IMR-90 (cell line): Measurements from ENCODE around the gene NFKB1. TPM values are rescaled to one million over a fixed set of nuclear protein-coding genes. Genes with fewer than 3 reads are reported as not detected.
"Not testable (repeated sequence)": the region's sequence is repeated elsewhere in the genome, so short reads cannot be mapped to it uniquely, and the experiment has no call there.

Experiments
- ATAC-seq: fragments of 200-7000 bp; cut with Tn5 transposase; 2 replicates; pipeline ENCODE4 v1.9.1; 2020; ENCODE audit warnings: low read depth, mild to moderate bottlenecking, moderate library complexity
- BruUV-seq: library from RNA; stranded (reverse); fragments of 400-500 nt; replicated peaks from 2 replicates; lab custom pipeline; 2021; lab: Mats Ljungman, UMichigan
- CTCF ChIA-PET: fragments of 300-600 bp; formaldehyde crosslinking; extraction: SDS; loops from one replicate; lab custom pipeline; 2021; ENCODE audit warnings: antibody characterized with exemption; lab: Yijun Ruan, JAX
- POLR2A ChIA-PET: fragments of 300-600 bp; sonication (Branson Sonifier 250); formaldehyde crosslinking; loops from one replicate; lab custom pipeline; 2022; ENCODE audit warnings: antibody characterized with exemption; ENCODE audit not compliant: unreplicated experiment; lab: Charles Lee
- DNase-seq: peaks from one replicate; pipeline ENCODE4 v3.0.0; 2013
- H2AFZ ChIP-seq: replicated peaks from 2 replicates; pipeline ENCODE3; 2013; ENCODE audit warnings: low read length, mild to moderate bottlenecking; ENCODE audit not compliant: poor library complexity
- H2AK5ac ChIP-seq: 2 replicates; pipeline ENCODE4 v1.6.1; 2013; ENCODE audit warnings: low read depth, low read length, inconsistent platforms
- H2AK9ac ChIP-seq: replicated peaks from 2 replicates; pipeline ENCODE3; 2013; ENCODE audit warnings: mild to moderate bottlenecking, low read depth, low read length, moderate library complexity; ENCODE audit not compliant: poor library complexity
- H2BK120ac ChIP-seq: 2 replicates; pipeline ENCODE4 v1.6.1; 2013; ENCODE audit warnings: low read depth, low read length, inconsistent platforms
- H2BK15ac ChIP-seq: 3 replicates; pipeline ENCODE4 v1.6.1; 2013; ENCODE audit warnings: low read depth, low read length, inconsistent platforms
- H2BK20ac ChIP-seq: 2 replicates; pipeline ENCODE4 v1.6.1; 2013; ENCODE audit warnings: low read depth, mild to moderate bottlenecking, inconsistent platforms, low read length, moderate library complexity
- H2BK5ac ChIP-seq: 2 replicates; pipeline ENCODE4 v1.6.1; 2013; ENCODE audit warnings: mild to moderate bottlenecking, low read depth, low read length, inconsistent platforms; ENCODE audit not compliant: poor library complexity, severe bottlenecking
- H3K14ac ChIP-seq: replicated peaks from 2 replicates; pipeline ENCODE4 v1.6.1; 2013; ENCODE audit warnings: low read depth, low read length, inconsistent platforms
- H3K18ac ChIP-seq: 2 replicates; pipeline ENCODE4 v1.6.1; 2013; ENCODE audit warnings: low read depth, low read length, control low read depth
- H3K23ac ChIP-seq: 2 replicates; pipeline ENCODE4 v1.6.1; 2013; ENCODE audit warnings: low read depth, low read length, inconsistent platforms
- H3K27ac ChIP-seq: 2 replicates; pipeline ENCODE4 v1.5.1; 2013; ENCODE audit warnings: mild to moderate bottlenecking, control low read depth, low read length; ENCODE audit not compliant: insufficient read depth
- H3K27me3 ChIP-seq: 2 replicates; pipeline ENCODE4 v1.6.1; 2013; ENCODE audit warnings: low read length; ENCODE audit not compliant: control insufficient read depth, insufficient read depth
- H3K36me3 ChIP-seq: 2 replicates; pipeline ENCODE4 v1.6.1; 2013; ENCODE audit warnings: low read length, mixed read lengths; ENCODE audit not compliant: control insufficient read depth, insufficient read depth
- H3K4ac ChIP-seq: 2 replicates; pipeline ENCODE4 v1.6.1; 2013; ENCODE audit warnings: low read depth, low read length, inconsistent platforms
- H3K4me1 ChIP-seq: 2 replicates; pipeline ENCODE4 v1.6.1; 2013; ENCODE audit warnings: low read length, mixed read lengths; ENCODE audit not compliant: control insufficient read depth, insufficient read depth
- H3K4me2 ChIP-seq: 2 replicates; pipeline ENCODE4 v1.6.1; 2013; ENCODE audit warnings: low read depth, mild to moderate bottlenecking, control low read depth, low read length, moderate library complexity
- H3K4me3 ChIP-seq: 2 replicates; pipeline ENCODE4 v1.5.1; 2013; ENCODE audit warnings: low read depth, mild to moderate bottlenecking, control low read depth, low read length, moderate library complexity; ENCODE audit not compliant: insufficient read depth
- H3K56ac ChIP-seq: 2 replicates; pipeline ENCODE4 v1.6.1; 2013; ENCODE audit warnings: low read length, inconsistent platforms; ENCODE audit not compliant: insufficient read depth; ENCODE audit errors: extremely low read depth
- H3K79me1 ChIP-seq, 2 experiments: 2 replicates each; pipeline ENCODE4 v1.6.1; 2013; ENCODE audit warnings: low read length in 2 of 2, inconsistent platforms in 1 of 2, low read depth in 1 of 2
- H3K9ac ChIP-seq: 2 replicates; pipeline ENCODE4 v1.6.1; 2013; ENCODE audit warnings: low read depth, low read length, control low read depth
- H3K9me1 ChIP-seq: 2 replicates; pipeline ENCODE4 v1.6.1; 2013; ENCODE audit warnings: low read length, inconsistent platforms; ENCODE audit not compliant: insufficient read depth
- H3K9me3 ChIP-seq: 2 replicates; pipeline ENCODE4 v1.6.1; 2013; ENCODE audit warnings: low read length; ENCODE audit not compliant: control insufficient read depth, insufficient read depth
- H4K20me1 ChIP-seq: 2 replicates; pipeline ENCODE4 v1.6.1; 2013; ENCODE audit warnings: low read length, inconsistent platforms; ENCODE audit not compliant: insufficient read depth
- H4K5ac ChIP-seq: 2 replicates; pipeline ENCODE4 v1.6.1; 2013; ENCODE audit warnings: mild to moderate bottlenecking, low read depth, low read length, control low read depth
- H4K8ac ChIP-seq, 2 experiments: 2 replicates each; pipeline ENCODE4 v1.6.1; 2013; ENCODE audit warnings: low read depth in 2 of 2, low read length in 2 of 2, control low read depth in 1 of 2, inconsistent platforms in 1 of 2
- H4K91ac ChIP-seq: 2 replicates; pipeline ENCODE4 v1.6.1; 2013; ENCODE audit warnings: low read depth, low read length, inconsistent platforms; ENCODE audit not compliant: insufficient read depth
- CEBPB ChIP-seq: IDR thresholded peaks from 2 replicates; pipeline ENCODE4 v1.6.1; 2012; ENCODE audit warnings: low read depth, low read length, improper control_type of control experiment
- MAFK ChIP-seq: IDR thresholded peaks from 2 replicates; pipeline ENCODE4 v1.6.1; 2012; ENCODE audit warnings: low read depth, low read length, improper control_type of control experiment
- MXI1 ChIP-seq: IDR thresholded peaks from 2 replicates; pipeline ENCODE4 v1.6.1; 2012; ENCODE audit warnings: low read depth, mild to moderate bottlenecking, low read length, moderate library complexity, borderline replicate concordance
- POLR2A ChIP-seq: IDR thresholded peaks from 2 replicates; pipeline ENCODE4 v1.6.1; 2012; ENCODE audit warnings: mild to moderate bottlenecking, low read depth, low read length
- RCOR1 ChIP-seq: IDR thresholded peaks from 2 replicates; pipeline ENCODE4 v1.6.1; 2012; ENCODE audit warnings: mild to moderate bottlenecking, low read length, improper control_type of control experiment; ENCODE audit not compliant: insufficient replicate concordance
- RFX5 ChIP-seq: IDR thresholded peaks from 2 replicates; pipeline ENCODE4 v1.8.0; 2012; ENCODE audit warnings: low read depth, mild to moderate bottlenecking, low read length, moderate library complexity
- WGBS, 2 experiments: methylation state at CpG; one replicate each; pipeline versions ENCODE4 v1.1.5 to v1.1.7; 2013; ENCODE audit warnings: missing lambda C conversion rate in 2 of 2; ENCODE audit not compliant: insufficient read length in 1 of 2; ENCODE audit errors: extremely low coverage in 2 of 2; 5-methylcytosine and 5-hydroxymethylcytosine counted together
- dilution Hi-C: fragments of 300-500 bp; cut with HindIII; formaldehyde crosslinking; loops from one replicate; pipeline ENCODE4 v1.14.3; 2018; ENCODE audit warnings: low sequenced_read_pairs; ENCODE audit not compliant: unreplicated experiment
- in situ Hi-C: fragments of 300-500 bp; cut with MboI; formaldehyde crosslinking; loops from 3 replicates; pipeline ENCODE4 v1.14.3; 2019; ENCODE audit warnings: low sequenced_read_pairs, inconsistent platforms, mixed read lengths
- intact Hi-C: fragments of 100-400 bp; cut with micrococcal nuclease; formaldehyde crosslinking; loops from 2 replicates; pipeline ENCODE4 v1.10.0; 2022
- polyA plus RNA-seq, 3 experiments: library from polyadenylated mRNA; depleted of rRNA; stranded (reverse); fragments of >200 nt; gene quantifications; 2 replicates each; pipeline ENCODE4 v1.2.3, GENCODE V29; 2012; ENCODE audit warnings: low replicate concordance in 1 of 3
- total RNA-seq: library from RNA; depleted of rRNA; stranded (reverse); fragments of >200 nt; gene quantifications from 2 replicates; pipeline ENCODE4 v1.2.3, GENCODE V29; 2012
- TF ChIP-seq, protein P1 (sequence below): fragments of 150-350 bp; IDR thresholded peaks from 2 replicates; pipeline ENCODE4 v1.6.1; 2017; ENCODE audit warnings: mild to moderate bottlenecking, antibody characterized with exemption, low read length, low read depth

Gene NFKB1
- total and polyA plus RNA-seq, 2 of the 4 experiments (the other 2 are of a cell fraction) = 19.8 to 24.6 TPM

DNA sequence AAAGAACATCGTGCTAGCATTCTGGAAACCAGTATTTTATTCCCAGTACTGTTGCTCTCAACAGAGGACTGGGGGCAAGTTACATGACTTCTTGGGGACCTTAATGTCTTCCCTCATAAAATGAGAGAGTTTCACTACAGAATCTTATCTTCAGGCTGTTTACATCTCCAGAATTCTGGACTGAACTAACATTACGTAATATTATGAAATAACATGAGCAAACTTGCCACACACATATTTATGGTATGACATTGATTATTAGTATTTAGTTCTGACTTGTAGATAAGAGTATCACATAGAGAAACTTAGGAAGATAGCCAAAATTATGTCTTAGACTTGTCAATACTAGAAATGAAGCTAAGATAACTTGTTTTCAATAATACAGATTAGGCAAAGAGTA is 68.0 kb downstream of the NFKB1 start:
- no peaks in the 10 kb centered on the region for H3K27me3 ChIP-seq
- H3K14ac ChIP-seq = no peak overlapping the region
- no peak overlapping the region for H3K23ac ChIP-seq
- no peak overlapping the region for H2AK5ac ChIP-seq
- H3K4me3 ChIP-seq = no peak overlapping the region
- H3K18ac ChIP-seq = no peak overlapping the region
- H4K20me1 ChIP-seq = peaks cover 2% of the 10 kb centered on the region; the same call in 1 of the 2 replicates
- peak overlapping the region; percentile 72; the same call in 1 of the 2 replicates for H3K4me2 ChIP-seq
- in situ Hi-C loops = no loop called here
- WGBS, 2 experiments = 20% methylated on average over 1 of the region's 2 CpGs; no CpG with 5 or more reads in 1 of the 2 experiments
- no peak overlapping the region for H2BK15ac ChIP-seq
- no peak overlapping the region for H4K5ac ChIP-seq
- BruUV-seq = no TSS peak
- no peak for TF ChIP-seq RFX5
- TF ChIP-seq MAFK = no peak
- no peak for TF ChIP-seq POLR2A
- TF ChIP-seq RCOR1 = no peak
- TF ChIP-seq MXI1 = no peak
- TF ChIP-seq CEBPB = peak; percentile 96
- TF ChIP-seq, protein P1, sequence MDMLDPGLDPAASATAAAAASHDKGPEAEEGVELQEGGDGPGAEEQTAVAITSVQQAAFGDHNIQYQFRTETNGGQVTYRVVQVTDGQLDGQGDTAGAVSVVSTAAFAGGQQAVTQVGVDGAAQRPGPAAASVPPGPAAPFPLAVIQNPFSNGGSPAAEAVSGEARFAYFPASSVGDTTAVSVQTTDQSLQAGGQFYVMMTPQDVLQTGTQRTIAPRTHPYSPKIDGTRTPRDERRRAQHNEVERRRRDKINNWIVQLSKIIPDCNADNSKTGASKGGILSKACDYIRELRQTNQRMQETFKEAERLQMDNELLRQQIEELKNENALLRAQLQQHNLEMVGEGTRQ = no peak
- H3K9ac ChIP-seq = no peak overlapping the region
- CTCF ChIA-PET = no interaction called here
- H2BK20ac ChIP-seq = no peak overlapping the region
- H3K36me3 ChIP-seq = no peaks in the 10 kb centered on the region; the same call in 1 of the 2 replicates
- POLR2A ChIA-PET = no interaction called here
- peak overlapping the region; percentile 48 for H2BK5ac ChIP-seq
- H2AFZ ChIP-seq = no peak overlapping the region
- H4K91ac ChIP-seq = no peak overlapping the region
- DNase-seq = peak; percentile 71
- no peaks in the 10 kb centered on the region for H3K9me3 ChIP-seq
- H2BK120ac ChIP-seq = no peak overlapping the region
- H4K8ac ChIP-seq = no peak overlapping the region; a peak in 1 of 4 replicates
- H3K56ac ChIP-seq = no peak overlapping the region
- no peak overlapping the region for H2AK9ac ChIP-seq
- ATAC-seq = peak; percentile 60
- dilution Hi-C loops = no loop called here
- intact Hi-C loops = loop anchor here (1.0 to 5.0 kb wide), 2 partner anchors 68 to 117 kb away; partner anchors contain the start of gene NFKB1
- peaks cover 9 to 10% of the 10 kb centered on the region in 2 experiments; a peak in 3 of 4 replicates for H3K79me1 ChIP-seq
- H3K4ac ChIP-seq = no peak overlapping the region
- H3K4me1 ChIP-seq = peaks cover 5% of the 10 kb centered on the region
- peak overlapping the region; percentile 53; the same call in 1 of the 2 replicates for H3K27ac ChIP-seq
- H3K9me1 ChIP-seq = no peaks in the 10 kb centered on the region; the same call in 1 of the 2 replicates

DNA sequence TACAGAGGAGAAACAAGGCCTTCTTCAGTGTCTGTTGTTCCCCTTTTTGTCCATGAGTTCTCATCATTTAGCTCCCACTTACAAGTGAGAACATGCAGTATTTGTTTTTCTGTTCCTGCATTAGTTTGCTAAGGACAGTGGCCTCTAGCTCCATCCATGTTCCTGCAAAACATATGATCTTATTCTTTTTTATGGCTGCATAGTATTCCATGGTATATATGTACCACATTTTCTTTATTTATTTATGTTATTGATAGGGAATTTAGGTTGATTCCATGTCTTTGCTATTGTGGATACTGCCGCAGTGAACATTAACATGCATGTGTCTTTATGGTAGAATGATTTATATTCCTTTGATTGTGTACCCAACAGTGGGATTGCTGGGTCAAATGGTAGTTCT is 69.1 kb downstream of the NFKB1 start:
- H2AFZ ChIP-seq, intact Hi-C loops, H4K20me1 ChIP-seq, H3K4me2 ChIP-seq, CTCF ChIA-PET, H3K23ac ChIP-seq, H4K8ac ChIP-seq, H2BK120ac ChIP-seq, in situ Hi-C loops, BruUV-seq, ATAC-seq, H2AK5ac ChIP-seq, H3K4me3 ChIP-seq, POLR2A ChIA-PET, H3K9me1 ChIP-seq, DNase-seq, H2BK15ac ChIP-seq, H3K36me3 ChIP-seq, H3K27me3 ChIP-seq, H3K14ac ChIP-seq, H3K79me1 ChIP-seq, H3K56ac ChIP-seq, H4K5ac ChIP-seq, H2AK9ac ChIP-seq, H2BK5ac ChIP-seq, H3K4ac ChIP-seq, H3K4me1 ChIP-seq, H3K27ac ChIP-seq, H4K91ac ChIP-seq, H2BK20ac ChIP-seq, H3K18ac ChIP-seq, dilution Hi-C loops, H3K9ac ChIP-seq, H3K9me3 ChIP-seq: not testable (repeated sequence)
- no CpG with 5 or more reads among the region's 1 CpG for WGBS, 2 experiments
